Mammary epithelial cell (primary cell): ENCODE results near the gene GFRA1.

Source experiments
- CTCF ChIP-seq, 2 donors: IDR thresholded peaks in 1 of 2; conservative IDR thresholded peaks in 1 of 2; 2 replicates each; pipeline ENCODE4 v1.5.1; 2011 to 2012; ENCODE audit warnings: inconsistent platforms in 2 of 2, low read length in 2 of 2, mild to moderate bottlenecking in 2 of 2, control low read depth in 1 of 2, low read depth in 1 of 2; ENCODE audit not compliant: insufficient read depth in 1 of 2; ENCODE audit errors: extremely low read depth in 1 of 2
- EZH2 ChIP-seq: IDR thresholded peaks from 2 replicates; pipeline ENCODE4 v1.6.1; 2012; ENCODE audit warnings: low read length, inconsistent platforms, borderline replicate concordance

GRCh38 chr10:116157485-116157884 is 115.5 kb downstream of the GFRA1 start:
- TF ChIP-seq CTCF (conservative IDR thresholded peaks at IDR 0.05 in 1 of 2, IDR thresholded peaks at IDR 0.05 in 1 of 2; ENCODE audit: extremely low read depth in 1 of 2, insufficient read depth in 1 of 2, low read depth in 1 of 2, low read length in 2 of 2) (no peak), EZH2 (no peak)
